Measurements from ENCODE around the gene MYBPC2. TPM values are rescaled to one million over a fixed set of nuclear protein-coding genes. Genes with fewer than 3 reads are reported as not detected.

Gene MYBPC2
- total and polyA plus RNA-seq, 9 of the 15 experiments (the other 6 are each of a cell fraction or from before 2014, with no cell fraction given): 0.01 to 0.14 (median 0.04) TPM; not detected in 6

DNA sequence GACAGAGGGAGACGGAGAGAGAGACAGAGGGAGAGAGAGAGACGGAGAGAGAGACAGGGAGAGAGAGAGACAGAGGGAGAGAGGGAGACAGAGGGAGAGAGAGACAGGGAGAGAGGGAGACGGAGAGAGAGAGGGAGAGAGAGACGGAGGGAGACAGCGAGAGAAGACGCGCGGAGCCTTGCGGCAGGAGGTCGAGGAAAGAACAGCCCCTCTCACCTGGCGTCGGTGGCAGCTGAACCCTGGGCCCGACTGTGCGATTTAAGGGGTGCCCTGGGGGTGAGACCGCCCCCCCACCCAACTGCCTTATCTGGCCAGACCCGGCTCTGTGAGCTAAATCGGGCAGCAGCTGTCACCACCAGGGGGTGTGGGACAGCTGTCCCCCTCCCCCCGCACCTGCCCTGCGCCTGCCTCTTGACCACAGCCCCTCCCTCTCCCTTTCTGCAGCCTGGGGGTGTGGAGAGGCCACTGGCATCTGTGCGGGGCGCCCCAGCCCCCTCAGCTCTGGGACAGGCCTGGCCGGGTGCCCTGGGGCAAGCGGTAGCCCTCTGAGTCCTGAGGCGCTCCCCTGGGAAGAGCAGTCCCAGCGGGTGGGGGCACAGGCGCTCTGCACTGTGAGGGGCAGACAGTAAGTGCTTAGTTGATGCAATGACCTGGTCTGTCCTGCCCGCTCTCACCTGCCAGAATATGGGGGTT is 67.5 kb downstream of the MYBPC2 start (continued):
- TF ChIP-seq, protein P1, sequence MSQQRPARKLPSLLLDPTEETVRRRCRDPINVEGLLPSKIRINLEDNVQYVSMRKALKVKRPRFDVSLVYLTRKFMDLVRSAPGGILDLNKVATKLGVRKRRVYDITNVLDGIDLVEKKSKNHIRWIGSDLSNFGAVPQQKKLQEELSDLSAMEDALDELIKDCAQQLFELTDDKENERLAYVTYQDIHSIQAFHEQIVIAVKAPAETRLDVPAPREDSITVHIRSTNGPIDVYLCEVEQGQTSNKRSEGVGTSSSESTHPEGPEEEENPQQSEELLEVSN (IDR thresholded peaks at IDR 0.05; ENCODE audit: borderline replicate concordance in 1 of 2, extremely low read depth in 1 of 2, insufficient read depth in 1 of 2, insufficient read length in 1 of 2, low read depth in 1 of 2, low read length in 1 of 2, poor library complexity in 1 of 2, severe bottlenecking in 1 of 2): peak in 1 of 2 experiments; percentile 20
- TF ChIP-seq, protein P2, sequence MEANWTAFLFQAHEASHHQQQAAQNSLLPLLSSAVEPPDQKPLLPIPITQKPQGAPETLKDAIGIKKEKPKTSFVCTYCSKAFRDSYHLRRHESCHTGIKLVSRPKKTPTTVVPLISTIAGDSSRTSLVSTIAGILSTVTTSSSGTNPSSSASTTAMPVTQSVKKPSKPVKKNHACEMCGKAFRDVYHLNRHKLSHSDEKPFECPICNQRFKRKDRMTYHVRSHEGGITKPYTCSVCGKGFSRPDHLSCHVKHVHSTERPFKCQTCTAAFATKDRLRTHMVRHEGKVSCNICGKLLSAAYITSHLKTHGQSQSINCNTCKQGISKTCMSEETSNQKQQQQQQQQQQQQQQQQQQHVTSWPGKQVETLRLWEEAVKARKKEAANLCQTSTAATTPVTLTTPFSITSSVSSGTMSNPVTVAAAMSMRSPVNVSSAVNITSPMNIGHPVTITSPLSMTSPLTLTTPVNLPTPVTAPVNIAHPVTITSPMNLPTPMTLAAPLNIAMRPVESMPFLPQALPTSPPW (CRISPR knock-in tag; IDR thresholded peaks at IDR 0.05): peak; percentile 93
- TF ChIP-seq, protein P3, sequence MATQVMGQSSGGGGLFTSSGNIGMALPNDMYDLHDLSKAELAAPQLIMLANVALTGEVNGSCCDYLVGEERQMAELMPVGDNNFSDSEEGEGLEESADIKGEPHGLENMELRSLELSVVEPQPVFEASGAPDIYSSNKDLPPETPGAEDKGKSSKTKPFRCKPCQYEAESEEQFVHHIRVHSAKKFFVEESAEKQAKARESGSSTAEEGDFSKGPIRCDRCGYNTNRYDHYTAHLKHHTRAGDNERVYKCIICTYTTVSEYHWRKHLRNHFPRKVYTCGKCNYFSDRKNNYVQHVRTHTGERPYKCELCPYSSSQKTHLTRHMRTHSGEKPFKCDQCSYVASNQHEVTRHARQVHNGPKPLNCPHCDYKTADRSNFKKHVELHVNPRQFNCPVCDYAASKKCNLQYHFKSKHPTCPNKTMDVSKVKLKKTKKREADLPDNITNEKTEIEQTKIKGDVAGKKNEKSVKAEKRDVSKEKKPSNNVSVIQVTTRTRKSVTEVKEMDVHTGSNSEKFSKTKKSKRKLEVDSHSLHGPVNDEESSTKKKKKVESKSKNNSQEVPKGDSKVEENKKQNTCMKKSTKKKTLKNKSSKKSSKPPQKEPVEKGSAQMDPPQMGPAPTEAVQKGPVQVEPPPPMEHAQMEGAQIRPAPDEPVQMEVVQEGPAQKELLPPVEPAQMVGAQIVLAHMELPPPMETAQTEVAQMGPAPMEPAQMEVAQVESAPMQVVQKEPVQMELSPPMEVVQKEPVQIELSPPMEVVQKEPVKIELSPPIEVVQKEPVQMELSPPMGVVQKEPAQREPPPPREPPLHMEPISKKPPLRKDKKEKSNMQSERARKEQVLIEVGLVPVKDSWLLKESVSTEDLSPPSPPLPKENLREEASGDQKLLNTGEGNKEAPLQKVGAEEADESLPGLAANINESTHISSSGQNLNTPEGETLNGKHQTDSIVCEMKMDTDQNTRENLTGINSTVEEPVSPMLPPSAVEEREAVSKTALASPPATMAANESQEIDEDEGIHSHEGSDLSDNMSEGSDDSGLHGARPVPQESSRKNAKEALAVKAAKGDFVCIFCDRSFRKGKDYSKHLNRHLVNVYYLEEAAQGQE (IDR thresholded peaks at IDR 0.05; ENCODE audit: borderline replicate concordance): peak; percentile 60
- TF ChIP-seq, protein P3 (CRISPR knock-in tag; IDR thresholded peaks at IDR 0.05; ENCODE audit: low read depth): no peak
- TF ChIP-seq PML (IDR thresholded peaks at IDR 0.05; ENCODE audit: low read length) (no peak), NR4A1 (CRISPR knock-in tag; IDR thresholded peaks at IDR 0.05) (no peak), NR4A1 (tag; IDR thresholded peaks at IDR 0.05) (no peak), CBFA2T2 (conservative IDR thresholded peaks at IDR 0.05) (peak; percentile 87), TAL1 (IDR thresholded peaks at IDR 0.05) (peak; percentile 69), ARID1B (IDR thresholded peaks at IDR 0.05) (peak; percentile 81), MEIS2 (IDR thresholded peaks at IDR 0.05; ENCODE audit: partially characterized antibody) (peak; percentile 80)
- TF ChIP-seq, protein P4, sequence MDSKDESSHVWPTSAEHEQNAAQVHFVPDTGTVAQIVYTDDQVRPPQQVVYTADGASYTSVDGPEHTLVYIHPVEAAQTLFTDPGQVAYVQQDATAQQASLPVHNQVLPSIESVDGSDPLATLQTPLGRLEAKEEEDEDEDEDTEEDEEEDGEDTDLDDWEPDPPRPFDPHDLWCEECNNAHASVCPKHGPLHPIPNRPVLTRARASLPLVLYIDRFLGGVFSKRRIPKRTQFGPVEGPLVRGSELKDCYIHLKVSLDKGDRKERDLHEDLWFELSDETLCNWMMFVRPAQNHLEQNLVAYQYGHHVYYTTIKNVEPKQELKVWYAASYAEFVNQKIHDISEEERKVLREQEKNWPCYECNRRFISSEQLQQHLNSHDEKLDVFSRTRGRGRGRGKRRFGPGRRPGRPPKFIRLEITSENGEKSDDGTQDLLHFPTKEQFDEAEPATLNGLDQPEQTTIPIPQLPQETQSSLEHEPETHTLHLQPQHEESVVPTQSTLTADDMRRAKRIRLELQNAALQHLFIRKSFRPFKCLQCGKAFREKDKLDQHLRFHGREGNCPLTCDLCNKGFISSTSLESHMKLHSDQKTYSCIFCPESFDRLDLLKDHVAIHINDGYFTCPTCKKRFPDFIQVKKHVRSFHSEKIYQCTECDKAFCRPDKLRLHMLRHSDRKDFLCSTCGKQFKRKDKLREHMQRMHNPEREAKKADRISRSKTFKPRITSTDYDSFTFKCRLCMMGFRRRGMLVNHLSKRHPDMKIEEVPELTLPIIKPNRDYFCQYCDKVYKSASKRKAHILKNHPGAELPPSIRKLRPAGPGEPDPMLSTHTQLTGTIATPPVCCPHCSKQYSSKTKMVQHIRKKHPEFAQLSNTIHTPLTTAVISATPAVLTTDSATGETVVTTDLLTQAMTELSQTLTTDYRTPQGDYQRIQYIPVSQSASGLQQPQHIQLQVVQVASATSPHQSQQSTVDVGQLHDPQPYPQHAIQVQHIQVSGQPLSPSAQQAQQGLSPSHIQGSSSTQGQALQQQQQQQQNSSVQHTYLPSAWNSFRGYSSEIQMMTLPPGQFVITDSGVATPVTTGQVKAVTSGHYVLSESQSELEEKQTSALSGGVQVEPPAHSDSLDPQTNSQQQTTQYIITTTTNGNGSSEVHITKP (IDR thresholded peaks at IDR 0.05; ENCODE audit: partially characterized antibody): peak; percentile 45

All from K562 (cell line).